Cardiac septum (tissue), 1 donor: Measurements from ENCODE around the gene TUB. TPM values are rescaled to one million over a fixed set of nuclear protein-coding genes. Genes with fewer than 3 reads are reported as not detected.

Experiments
- DNase-seq: peaks from one replicate; pipeline ENCODE4 v3.0.0-alpha.2; 2020; ENCODE audit warnings: low spot score
- intact Hi-C: fragments of 100-400 bp; cut with DNase I; formaldehyde crosslinking; loops from one replicate; pipeline ENCODE4 v1.14.0; 2022
- total RNA-seq: library from RNA; stranded (reverse); fragmentation: NEBNext Ultra II Directional; extraction: Animal tissue kit (Norgen Biotek cat#: 25700); gene quantifications from one replicate; pipeline ENCODE4 v1.2.1, GENCODE V29; 2021
- donor health status: DM: no; HTN: no; CAD: no.

TUB gene
- total RNA-seq, 1 donor from 2014 or later: 12.2 TPM

DNA sequence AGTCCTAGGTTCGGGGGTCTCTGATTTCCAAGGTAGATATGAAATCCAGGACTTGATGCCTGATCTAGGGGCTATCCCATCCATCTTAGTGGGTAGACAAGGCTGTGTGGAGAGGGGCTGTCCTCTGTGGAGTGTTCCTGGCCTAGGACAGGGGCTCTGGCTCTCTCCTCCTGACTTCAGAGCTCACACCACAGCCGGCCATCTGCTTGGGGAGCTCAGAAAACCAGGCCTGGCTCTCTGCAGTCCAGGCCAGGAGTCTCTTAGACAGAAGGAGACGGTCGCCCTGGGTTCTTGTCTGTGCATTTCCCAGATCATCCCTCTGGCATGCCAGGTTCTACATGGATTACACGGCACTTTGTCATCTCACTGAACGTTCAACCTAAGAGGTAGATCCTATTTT is 17.9 kb downstream of the TUB start:
- peak; percentile 51 for DNase-seq
- intact Hi-C loops: loop anchor here (1.0 to 10.0 kb wide), 3 partner anchors 66 to 204 kb away; no protein-coding TSS in a partner anchor

DNA sequence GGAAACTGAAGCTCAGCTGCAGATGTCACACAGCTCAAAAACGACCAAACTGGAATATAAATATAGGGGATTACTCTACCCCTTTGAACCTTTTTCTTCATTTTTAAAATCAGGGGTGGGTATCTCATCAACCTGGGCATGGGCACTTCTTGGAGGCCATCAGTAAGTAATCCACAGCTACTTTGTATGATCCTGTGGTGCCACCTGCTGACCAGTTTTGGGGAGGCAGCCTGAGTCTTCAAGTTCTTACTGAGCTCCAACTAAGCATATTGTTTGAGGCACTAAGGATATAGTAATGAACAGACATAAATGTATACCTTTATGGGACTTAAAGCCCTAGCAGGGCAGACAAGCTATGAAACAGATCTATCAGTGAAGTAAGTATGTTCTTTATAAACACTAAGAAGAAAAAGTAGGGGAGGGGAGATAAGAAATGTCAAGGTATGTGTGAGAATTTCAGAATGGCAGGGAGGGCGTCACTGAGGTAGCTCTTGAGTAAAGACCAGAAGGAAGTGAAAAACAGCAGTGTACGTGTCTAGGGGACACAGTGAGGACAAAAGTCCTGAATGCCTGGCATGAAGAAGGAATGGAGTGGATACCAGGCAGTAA is 18.4 kb downstream of the TUB start:
- intact Hi-C loops: loop anchor here (1.0 to 10.0 kb wide), 3 partner anchors 67 to 205 kb away; no protein-coding TSS in a partner anchor
- DNase-seq: peak; percentile 74

DNA sequence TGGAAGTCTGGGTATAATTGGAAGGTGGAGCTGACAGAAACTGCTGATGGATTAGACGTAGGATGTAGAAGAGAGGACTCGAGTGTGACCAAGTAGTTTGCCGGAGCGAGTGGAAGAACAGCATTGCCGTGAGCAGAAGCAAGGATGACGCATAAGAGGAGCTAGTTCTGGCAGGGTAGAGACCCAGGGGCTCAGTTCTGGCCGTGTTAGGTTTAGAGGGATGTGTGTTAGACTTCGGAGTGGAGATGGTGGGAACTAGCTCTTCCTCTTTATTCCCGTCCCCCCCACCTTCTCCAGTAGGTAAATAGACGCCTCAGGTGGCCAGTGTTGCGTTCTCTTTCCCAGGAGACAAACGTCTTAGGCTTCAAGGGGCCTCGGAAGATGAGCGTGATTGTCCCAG is 19.1 kb downstream of the TUB start:
- peak; percentile 39 for DNase-seq
- intact Hi-C loops: no loop called here

DNA sequence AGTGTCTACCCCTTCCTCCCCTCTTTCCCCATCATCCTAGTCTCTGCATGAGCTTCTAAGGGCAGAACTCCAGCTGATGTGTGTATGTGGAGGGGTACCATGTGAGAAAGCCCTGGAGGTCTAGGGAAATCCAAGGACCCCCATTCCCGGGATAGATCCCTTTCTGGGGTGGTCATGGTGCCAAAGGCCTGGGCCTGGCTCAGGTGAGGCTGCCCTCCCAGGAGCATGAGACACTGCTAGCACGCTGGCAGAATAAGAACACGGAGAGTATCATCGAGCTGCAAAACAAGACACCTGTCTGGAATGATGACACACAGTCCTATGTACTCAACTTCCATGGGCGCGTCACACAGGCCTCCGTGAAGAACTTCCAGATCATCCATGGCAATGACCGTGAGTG is 19.6 kb downstream of the TUB start:
- intact Hi-C loops: no loop called here
- peak; percentile 44 for DNase-seq

DNA sequence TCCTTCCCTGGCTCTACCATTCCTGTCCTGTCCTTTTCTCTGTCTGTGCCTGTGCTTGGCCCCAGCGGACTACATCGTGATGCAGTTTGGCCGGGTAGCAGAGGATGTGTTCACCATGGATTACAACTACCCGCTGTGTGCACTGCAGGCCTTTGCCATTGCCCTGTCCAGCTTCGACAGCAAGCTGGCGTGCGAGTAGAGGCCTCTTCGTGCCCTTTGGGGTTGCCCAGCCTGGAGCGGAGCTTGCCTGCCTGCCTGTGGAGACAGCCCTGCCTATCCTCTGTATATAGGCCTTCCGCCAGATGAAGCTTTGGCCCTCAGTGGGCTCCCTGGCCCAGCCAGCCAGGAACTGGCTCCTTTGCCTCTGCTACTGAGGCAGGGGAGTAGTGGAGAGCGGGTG is 20.4 kb downstream of the TUB start:
- intact Hi-C loops: no loop called here
- peak; percentile 75 for DNase-seq

DNA sequence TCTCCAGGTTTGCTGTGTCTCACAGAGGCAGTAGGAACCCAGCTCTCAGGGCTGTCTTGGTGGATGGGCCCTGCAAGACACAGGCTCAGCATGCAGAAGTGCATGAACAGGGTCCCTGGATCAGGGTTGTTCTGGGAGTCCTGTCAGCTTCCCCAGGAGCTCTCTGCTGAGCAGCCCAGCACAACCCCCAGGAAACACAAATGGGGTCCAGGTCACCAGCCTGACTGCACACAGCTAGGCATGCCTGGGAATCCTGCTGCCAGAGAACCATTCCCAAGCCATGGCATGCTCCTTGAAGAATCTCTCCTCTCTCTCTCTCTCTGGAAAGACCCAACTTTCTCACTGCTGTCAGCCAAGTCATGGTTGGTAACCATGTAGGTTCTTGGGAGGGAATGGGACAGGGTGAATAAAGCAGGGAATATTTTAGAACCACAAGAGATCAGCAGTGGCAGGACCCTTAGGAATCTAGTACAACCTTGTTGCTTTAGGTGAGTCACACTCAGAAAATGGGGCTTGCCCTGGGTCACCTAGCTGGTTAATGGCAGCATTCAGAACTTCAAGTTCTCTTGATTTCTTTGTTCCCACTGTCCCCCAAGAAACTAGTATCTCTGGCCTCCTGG is 21.4 kb downstream of the TUB start:
- intact Hi-C loops: no loop called here
- DNase-seq: peak; percentile 24

DNA sequence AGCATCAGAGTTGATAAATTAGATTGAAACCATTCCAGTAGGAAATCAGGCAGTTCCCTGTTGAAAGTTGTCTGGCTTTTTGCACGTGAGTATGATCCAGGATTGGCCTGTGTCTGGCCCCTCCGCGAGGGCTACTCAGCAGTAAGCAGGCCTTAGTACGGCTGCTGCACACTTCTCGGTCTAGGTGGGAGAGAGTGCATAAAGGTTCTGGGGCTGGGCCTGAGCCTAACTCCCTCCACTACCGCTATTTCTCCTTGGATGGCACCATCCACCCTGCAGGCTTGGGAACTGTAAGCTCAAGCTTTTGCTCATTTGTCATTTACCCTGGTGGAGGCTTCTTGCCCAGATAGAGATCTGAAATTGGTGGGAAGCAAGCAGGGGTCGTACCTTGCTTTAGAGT is 22.0 kb downstream of the TUB start:
- intact Hi-C loops: no loop called here
- peak; percentile 36 for DNase-seq

DNA sequence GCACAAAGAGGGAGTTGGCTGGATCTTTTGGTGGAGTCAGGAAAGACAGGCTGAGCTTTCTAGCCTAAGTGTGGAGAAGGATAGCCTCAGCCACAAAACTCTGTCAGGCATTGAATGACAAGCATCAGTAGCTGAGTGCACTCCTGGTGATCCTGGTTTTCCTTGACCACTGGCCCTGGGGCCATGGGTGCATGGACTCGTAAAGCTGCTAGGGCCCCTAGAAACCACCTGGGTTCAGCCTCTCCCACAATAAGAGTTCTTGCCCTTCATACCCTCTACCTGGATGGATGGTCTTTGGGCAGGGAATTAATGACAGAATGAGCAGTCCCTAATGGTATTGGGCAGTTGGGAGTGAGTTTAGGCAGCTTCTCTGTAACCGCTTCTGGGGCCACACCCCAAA is 22.9 kb downstream of the TUB start:
- intact Hi-C loops: no loop called here
- DNase-seq: peak; percentile 50

DNA sequence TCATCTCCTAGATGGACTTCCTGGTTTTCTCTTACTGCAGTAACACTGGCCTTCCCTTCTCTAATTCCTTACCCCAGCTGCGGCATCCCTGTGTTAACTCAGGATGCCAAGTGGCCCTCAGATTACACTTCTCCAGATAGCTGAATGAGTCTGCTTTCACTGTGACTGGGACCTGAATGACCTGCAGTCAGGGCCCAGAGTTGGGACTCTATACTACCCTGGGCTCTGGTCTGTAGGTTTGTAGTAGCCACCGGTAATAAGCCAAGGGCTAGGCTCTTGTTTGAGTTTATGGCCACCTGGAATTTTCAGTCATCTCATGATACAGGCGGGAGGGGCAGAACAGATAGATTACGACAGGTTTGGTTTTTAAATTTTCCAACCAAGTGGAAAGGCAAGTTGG is 24.1 kb downstream of the TUB start:
- intact Hi-C loops: no loop called here
- DNase-seq: no peak

DNA sequence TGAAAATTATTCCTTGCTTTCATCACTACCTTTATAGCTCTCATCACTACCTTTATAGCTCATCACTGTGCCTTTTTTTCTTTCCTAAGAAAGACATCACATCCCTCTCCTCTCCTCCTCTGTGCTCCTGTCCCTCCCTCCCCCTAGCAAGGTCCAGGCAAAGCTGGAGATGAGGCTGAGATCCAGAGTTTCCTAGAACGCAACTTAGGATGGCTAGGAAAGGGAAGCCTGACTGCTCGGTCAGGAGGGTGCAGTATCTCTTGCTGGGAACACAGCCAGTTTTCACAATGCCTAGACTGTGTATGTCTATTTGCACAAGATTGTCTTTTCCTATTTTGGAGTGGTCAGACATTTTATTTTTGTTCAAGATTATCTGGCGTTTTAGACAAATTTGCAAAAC is 24.7 kb downstream of the TUB start:
- intact Hi-C loops: no loop called here
- DNase-seq: no peak

DNA sequence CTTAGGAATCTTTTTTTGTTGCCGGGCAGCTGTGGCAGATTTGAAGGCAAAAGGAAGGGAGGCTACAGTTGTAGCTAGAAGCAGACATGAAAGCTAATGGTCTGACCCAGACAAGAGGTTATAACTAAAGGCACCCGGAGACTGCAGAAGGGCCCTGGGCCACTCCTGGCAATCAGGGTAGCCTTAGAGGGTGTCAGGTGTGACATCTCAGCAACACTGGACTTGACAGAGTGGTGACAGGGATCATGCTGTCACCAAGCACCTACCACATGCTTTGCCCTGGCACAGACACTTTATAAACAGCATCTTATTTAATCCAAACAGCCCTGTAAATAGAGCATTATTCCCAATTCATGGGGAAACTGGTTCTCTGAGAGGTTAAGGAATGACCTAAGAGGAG is 25.7 kb downstream of the TUB start:
- no peak for DNase-seq
- intact Hi-C loops: no loop called here

DNA sequence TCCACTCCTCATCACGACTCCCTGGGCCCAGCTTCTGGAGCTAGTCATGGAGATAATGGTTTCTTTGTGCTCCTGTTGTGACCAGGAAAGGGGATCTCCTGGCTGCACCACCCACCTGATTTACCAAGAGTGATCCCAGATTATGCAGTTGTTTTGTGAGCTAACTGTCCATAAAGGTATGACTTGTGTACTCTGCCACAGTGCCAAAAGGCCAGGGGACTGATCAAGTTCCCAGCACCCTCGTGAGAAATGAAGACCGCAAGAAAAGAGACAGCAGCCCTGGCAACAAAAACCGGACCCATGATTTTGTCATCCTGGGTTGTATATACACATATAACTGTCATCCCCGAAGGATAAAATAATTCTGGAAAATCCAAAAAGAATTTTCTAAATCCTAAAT is 26.6 kb downstream of the TUB start:
- intact Hi-C loops: no loop called here
- no peak for DNase-seq

DNA sequence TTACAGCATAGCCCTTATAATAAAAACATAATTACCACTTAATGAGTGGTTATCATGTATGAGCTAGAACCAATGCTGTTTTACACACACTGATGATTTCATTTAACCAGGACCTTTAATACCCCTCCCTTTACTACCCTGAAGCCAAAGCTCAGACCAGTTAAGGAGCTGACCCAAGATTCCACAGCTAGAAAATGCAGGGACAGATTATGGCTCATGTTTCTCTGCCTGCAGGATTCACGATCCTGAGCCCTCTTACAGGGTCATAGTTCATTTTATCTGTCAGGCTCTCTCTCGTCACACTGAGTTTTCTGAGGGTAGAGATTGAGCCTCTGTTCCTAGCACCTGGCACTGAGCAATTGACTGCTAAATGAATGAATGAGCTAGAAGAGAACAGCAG is 27.4 kb downstream of the TUB start:
- DNase-seq: no peak
- intact Hi-C loops: no loop called here

DNA sequence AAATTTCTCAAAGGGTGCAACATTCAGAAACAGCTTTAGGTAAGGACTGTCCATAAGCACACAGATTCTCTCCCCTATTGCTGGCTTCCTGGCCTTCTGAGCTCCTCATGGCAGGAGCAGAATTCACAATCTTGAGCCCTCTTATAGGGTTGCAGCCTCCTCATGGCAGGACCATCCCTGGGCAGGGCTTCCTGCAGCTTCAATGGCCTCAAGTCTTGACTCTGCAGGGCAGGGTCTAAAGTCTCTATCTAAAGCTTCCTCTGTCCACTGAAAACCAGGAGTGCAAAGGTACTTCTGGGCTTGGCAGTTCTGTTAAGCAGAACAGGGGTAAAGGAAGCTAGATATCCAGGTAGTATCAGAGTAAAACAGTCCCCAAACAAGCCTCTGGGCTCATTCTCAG is 28.7 kb downstream of the TUB start:
- DNase-seq: no peak
- intact Hi-C loops: no loop called here

DNA sequence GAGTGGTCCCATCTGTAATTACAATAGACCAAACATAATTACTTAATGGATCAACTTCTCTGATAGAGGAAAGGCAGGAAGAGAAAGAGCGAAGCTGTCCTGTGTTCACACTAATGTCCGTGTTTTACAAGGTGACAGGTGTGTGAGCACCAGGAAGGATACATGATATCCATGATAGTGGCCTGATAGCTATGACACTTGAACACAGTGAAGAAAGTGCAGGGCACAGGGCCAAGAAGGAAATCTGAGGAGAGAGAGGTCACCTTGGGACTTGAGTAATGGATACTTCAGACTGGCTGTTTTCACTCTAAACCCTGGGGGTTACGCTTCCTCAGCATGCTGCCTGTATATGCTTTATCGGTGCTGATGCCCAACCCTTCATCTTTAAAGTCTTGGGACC is 29.4 kb downstream of the TUB start:
- DNase-seq: no peak
- intact Hi-C loops: no loop called here

DNA sequence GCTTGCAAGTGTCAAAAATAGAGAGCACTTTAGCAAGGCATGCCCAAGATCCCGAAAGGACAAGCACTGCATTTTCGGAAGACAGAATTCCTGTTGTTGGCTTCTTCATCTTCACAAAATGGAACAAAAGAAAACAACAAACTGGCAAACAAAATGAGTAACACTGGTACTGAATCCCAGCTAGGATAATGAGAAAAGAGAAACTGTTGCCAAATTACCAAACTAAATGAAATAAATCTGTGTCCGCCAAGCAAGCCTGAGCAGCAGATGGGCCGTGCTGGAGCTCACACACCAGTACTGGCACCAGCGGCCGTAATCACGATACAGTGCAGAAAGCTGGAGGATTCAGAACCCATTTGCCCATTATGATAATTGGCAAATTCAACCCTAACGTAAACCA is 30.6 kb downstream of the TUB start:
- intact Hi-C loops: no loop called here
- no peak for DNase-seq

DNA sequence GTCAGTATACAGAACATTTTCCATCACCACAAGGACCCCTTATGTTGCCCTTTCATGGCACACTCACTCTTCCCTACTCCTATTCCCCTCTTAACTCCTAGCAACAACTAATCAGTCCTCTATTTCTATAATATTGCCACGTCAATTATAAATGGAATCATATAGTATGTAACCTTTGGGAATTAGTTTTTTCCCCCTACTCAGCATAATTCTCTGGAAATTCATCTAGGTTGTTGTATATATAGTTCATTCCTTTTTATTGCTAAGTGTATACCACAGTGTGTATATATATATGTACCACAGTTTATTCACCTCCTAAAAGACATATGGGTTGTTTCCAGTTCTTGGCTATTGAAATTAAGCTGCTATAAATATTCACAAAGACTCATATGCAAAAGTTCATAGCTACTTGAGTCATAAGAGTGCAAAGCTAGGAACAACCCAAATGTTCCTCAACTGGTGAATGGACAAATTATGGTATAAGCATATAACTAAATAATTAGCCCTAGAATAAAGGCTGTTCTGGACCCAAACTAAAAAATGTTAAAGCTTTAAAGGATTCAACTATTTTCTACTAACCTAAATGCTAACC is 41.3 kb downstream of the TUB start:
- no peak for DNase-seq
- intact Hi-C loops: no loop called here

DNA sequence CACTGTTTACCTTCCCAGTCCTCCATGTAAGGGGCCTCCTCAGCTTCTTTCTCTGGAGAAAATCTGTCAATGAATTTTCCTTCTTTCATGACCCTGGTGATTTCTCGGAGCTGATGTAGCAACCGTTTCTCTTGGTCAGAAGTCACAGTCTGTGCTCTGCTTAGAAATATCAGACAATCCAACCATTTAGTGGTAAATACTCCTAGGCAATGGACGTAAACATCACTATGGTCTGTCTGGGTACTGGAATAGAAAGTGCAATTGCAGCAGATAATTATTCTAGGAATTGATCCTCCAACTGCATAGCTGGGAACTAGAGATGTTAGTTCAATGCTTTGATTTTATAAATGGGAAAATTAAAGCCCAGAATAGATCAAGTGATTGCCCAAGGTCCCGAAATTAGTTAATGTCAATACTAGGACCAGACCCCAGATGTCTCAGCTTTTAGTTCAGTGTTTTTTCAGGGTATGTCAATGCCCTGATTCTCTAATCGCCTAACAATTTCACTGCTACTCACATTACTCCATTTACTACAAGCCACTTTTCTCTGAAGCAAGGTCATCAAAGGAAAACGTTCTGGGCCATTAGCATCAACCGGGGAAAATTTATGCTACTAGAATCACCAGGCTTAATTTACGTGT is 45.8 kb downstream of the TUB start:
- no peak for DNase-seq
- intact Hi-C loops: no loop called here

DNA sequence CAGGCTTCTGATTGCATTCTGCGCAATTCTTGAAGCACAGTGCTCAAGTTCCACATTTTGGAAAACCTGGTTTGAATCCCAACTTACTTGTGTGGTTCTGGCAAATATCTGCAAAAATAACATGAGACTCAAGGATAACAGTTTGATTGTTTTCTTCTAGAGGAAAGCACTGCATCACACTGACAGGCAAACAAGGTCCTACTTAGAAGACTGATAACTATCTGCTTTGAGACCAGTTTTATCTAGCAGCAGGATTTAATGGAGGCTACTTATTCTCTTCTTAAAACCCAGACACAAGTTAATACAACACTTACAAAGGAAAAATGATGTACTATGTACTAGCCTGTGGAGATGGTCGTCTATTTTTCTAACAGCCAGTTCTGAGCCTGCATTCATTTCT is 46.4 kb downstream of the TUB start:
- no peak for DNase-seq
- intact Hi-C loops: no loop called here

DNA sequence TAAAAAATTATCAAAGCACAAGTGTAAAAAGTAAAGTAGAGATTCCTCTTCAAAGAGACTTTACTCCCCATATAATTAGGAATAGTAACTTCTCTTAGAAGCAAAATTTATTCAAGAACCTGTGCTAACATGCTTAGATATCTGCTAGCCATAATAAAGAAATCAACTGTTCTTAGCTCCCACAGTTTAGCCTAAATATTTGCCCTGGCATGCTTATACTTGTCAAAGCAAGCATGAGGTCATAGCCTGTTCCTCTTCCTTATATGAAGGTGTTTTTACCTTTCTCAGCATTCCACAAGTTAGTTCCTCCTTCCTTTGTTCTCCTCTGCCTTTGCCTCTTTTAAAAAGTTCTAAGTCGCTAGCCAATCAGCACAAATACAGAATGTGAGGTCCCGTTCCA is 57.5 kb downstream of the TUB start:
- intact Hi-C loops: no loop called here
- DNase-seq: no peak

DNA sequence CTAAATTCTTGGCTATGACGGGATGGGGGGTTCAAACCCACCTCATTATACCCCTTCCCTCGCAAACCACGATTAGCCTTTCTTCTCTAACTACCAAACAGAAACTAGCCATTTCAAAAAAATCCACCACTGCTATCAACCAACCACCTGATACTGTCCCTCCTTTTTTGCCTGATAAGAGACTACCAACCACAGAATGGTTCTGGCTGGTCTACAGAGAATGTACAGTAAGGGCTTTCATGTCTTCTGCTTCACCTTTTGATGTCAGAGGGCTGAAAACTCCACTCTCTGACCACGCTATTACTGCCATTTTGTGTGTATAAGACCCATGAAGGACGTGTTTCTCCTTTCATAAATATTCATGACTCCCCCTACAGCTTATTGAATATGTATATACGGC is 68.7 kb downstream of the TUB start:
- no peak for DNase-seq
- intact Hi-C loops: no loop called here
